Activated CD4-positive, CD25-positive, alpha-beta regulatory T cell (primary cell): ENCODE measurements around the gene CDC73.
"Not testable (repeated sequence)": the region's sequence is repeated elsewhere in the genome, so short reads cannot be mapped to it uniquely, and the experiment has no call there.

ENCODE experiments used
- DNase-seq, 4 experiments: peaks; one replicate each; lab custom pipeline; 2025; lab: John Stamatoyannopoulos, UW

Gene CDC73

GRCh38 chr1:193288548-193289080, 166.8 kb downstream of the CDC73 start:
- DNase-seq, result not testable (repeated sequence)

GRCh38 chr1:193293726-193294125, 171.9 kb downstream of the CDC73 start:
- DNase-seq, result no peak

GRCh38 chr1:193299038-193299437, 177.2 kb downstream of the CDC73 start:
- DNase-seq, result no peak

- no peak for DNase-seq
Measured at GRCh38 chr1:193301746-193302145, 179.9 kb downstream of the CDC73 start.

GRCh38 chr1:193303849-193304248, 182.0 kb downstream of the CDC73 start:
- no peak for DNase-seq
